GM12878 (cell line): ENCODE measurements around the gene ABCG4.

ENCODE experiments used
- CHD2 ChIP-seq: IDR thresholded peaks from 2 replicates; pipeline ENCODE4 v1.6.1; 2011; ENCODE audit warnings: low read depth, low read length, improper control_type of control experiment, borderline replicate concordance
- CTCF ChIP-seq, 3 experiments: IDR thresholded peaks in 2 of 3; conservative IDR thresholded peaks in 1 of 3; 2 replicates each; pipeline ENCODE4 v1.5.1; 2011; ENCODE audit warnings: low read depth in 3 of 3, low read length in 3 of 3, mild to moderate bottlenecking in 3 of 3, control low read depth in 2 of 3, moderate library complexity in 2 of 3, inconsistent platforms in 1 of 3, mixed read lengths in 1 of 3; ENCODE audit not compliant: control insufficient read depth in 2 of 3, insufficient read depth in 1 of 3; ENCODE audit errors: extremely low read depth in 1 of 3
- MAX ChIP-seq: IDR thresholded peaks from 2 replicates; pipeline ENCODE4 v1.6.1; 2012; ENCODE audit warnings: low read depth, low read length, improper control_type of control experiment
- MXI1 ChIP-seq: fragments of 150-350 bp; IDR thresholded peaks from 2 replicates; pipeline ENCODE4 v1.6.1; 2011; ENCODE audit warnings: low read depth, mild to moderate bottlenecking, inconsistent platforms, low read length, improper control_type of control experiment
- NBN ChIP-seq: fragments of 450-650 bp; IDR thresholded peaks from 2 replicates; pipeline ENCODE4 v1.6.1; 2016
- NFXL1 ChIP-seq: fragments of 450-650 bp; IDR thresholded peaks from 2 replicates; pipeline ENCODE4 v1.6.1; 2017; ENCODE audit warnings: antibody characterized with exemption, mild to moderate bottlenecking, borderline replicate concordance
- POLR2A ChIP-seq: IDR thresholded peaks from 2 replicates; pipeline ENCODE4 v1.6.1; 2011; ENCODE audit warnings: low read depth, mild to moderate bottlenecking, low read length
- POLR2AphosphoS2 ChIP-seq: IDR thresholded peaks from 2 replicates; pipeline ENCODE4 v1.6.1; 2011; ENCODE audit warnings: low read depth, mild to moderate bottlenecking, low read length, improper control_type of control experiment, moderate library complexity
- RAD21 ChIP-seq: IDR thresholded peaks from 2 replicates; pipeline ENCODE4 v1.6.1; 2011; ENCODE audit warnings: mild to moderate bottlenecking, low read depth, low read length, moderate library complexity; ENCODE audit not compliant: insufficient read depth
- ZBED1 ChIP-seq: IDR thresholded peaks from 2 replicates; pipeline ENCODE4 v1.6.1; 2016; ENCODE audit warnings: borderline replicate concordance
- ZNF274 ChIP-seq: IDR thresholded peaks from one replicate; pipeline ENCODE4 v1.8.0; 2011; ENCODE audit not compliant: insufficient read length, insufficient read depth

- TF ChIP-seq ZNF274 (no peak), CTCF (IDR thresholded peaks at IDR 0.05 in 2 of 3, conservative IDR thresholded peaks at IDR 0.05 in 1 of 3; ENCODE audit: control insufficient read depth in 2 of 3, extremely low read depth in 1 of 3, insufficient read depth in 1 of 3, low read depth in 3 of 3, low read length in 3 of 3) (no peak), MXI1 (no peak), CHD2 (no peak), RAD21 (no peak), POLR2A (no peak), NBN (no peak), POLR2AphosphoS2 (no peak), MAX (no peak), ZBED1 (no peak), NFXL1 (no peak)
Measured at GRCh38 chr11:119175493-119176077, 26.7 kb downstream of the ABCG4 start.
